ENCODE measurements around the gene CGNL1.
A peak's percentile ranks its signal among the peaks of the same experiment; 100 is the strongest.

The CGNL1 gene

DNA sequence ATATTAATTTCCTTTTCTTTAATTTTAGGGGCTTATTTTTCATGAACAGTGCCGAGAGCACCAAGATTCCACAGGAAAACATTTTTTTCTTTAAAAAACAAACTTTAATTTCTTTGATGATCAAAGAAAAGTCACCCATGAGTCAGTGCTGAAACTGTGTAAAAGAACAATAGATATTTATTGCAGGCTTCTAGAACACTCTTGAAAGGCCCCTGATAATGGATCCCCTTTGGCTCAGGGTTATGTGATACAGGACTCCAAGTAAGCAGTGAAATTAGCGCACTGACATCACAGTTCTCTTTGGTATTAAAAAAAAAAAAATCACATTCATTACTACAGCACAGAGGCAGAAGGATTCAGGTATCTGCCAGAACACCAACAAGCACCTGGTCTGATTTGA is 149.3 kb downstream of the CGNL1 start:
- DNase-seq (ENCODE audit: low read depth): no peak

DNA sequence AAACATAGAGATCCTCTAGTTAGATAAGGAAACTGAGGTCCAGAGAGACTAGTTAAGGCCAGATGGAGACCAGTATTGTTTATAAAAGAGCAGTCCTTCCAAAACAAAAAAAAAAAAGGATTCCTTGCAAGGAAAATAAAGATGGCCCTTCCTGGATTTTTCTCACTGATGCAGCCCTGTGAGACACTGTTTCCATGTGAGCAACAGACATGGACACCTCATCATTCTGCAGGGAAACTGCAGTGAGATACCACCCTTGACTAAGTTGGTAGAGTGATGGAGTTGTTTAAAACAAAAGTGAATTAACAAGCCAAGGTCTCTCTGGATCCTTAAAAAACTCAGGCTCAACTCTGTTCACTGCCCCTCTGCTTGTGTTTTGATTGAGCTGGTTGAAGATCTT is 149.8 kb downstream of the CGNL1 start:
- DNase-seq (ENCODE audit: low read depth): no peak

DNA sequence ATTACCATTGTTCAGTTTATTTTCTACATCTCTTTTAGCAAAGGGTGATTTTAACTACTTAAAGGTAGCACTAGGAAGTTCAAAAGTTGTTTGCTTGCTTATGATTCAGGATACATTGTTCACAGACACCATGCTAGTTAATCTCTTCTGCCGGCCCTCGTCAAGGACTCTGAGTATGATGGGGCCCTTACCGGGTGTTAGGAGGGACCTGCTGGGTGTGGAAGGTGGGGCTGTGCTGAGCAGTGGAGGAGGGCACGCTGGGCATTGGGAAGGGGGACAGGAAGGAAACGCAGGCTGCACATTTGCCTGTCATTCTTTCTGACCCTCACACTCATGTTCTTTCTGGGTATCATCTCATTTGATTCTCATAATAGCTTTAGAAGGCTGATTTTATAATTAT is 150.3 kb downstream of the CGNL1 start:
- DNase-seq (ENCODE audit: low read depth): no peak

DNA sequence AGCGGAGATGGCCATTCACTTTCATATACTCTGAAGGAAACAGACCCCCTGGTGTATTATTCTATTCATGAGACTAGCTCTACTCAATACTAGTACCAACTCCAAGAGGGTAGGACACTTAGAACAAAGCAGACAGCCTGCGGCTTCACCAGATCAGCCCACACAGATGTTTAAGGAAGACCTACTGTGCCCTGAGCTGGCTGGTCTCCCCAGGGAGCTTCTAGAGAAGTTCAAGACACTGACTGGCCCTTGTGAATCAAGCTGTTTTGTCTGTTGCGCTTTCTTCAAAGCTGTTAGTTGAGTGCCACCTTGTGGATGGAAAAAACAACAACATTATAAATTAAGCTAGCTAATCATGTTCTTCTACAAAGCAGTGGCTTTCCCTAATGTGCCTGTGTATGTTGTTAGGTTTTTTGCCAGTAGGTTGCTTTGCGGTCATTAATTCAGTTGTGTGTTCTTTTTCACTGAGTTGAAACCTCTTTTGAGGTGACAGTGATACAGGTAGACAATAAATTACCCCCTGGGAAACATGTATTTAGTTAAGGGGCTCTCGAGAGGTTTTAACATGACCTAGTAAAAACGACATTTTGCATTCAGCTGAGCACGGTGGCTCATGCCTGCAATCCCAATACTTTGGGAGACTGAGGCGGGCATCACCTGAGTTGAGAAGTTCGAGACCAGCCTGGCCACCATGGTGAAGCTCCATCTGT is 151.2 kb downstream of the CGNL1 start:
- peak; percentile 53 for DNase-seq (ENCODE audit: low read depth)

DNA sequence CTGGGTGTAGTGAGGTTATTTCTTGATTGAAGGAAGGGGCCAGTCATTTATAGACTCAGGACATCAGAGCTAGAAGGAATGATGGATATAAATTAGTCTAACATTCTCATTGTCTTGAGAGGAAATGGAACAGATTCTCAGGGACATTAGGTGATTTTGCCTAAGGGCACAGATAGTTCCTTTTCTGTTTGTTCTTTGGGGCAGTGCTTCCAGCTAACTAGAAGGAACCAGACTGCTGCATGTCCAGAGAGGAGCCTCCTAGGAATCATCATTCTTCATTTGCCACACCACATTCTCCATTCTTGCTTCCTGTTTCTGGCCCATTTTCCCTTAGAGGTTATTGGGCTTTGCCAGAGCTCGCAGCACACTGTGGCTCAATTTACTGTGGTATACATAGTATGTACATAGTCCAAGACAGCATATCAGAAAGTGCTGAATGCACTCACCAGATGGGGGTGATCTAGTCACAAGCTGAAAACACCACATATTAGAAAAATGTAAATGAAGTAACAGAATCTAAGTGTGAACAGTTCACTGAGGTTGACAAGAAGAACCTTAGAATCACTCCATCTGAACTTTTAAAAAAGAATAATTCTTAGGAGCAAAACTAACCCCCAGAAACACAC is 152.7 kb downstream of the CGNL1 start:
- DNase-seq (ENCODE audit: low read depth): no peak

DNA sequence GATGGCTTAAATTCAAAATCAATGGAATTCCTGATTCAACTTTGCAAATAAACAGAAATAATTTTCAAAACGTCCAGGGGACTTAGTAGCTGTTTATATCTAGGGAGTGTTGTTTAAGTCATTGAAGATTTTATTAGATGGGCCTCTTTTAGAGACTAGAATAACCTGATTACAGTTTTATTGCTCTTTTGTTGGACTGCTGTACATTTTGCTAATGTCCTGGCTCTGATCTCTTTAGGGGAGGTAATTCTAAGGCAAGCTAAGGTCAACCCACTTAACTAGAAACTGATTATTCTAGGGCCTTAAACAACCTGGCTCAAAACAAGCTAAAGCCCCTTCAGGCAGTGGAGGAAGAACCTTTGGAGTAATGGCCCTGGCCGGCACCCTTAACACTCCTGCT is 153.4 kb downstream of the CGNL1 start:
- DNase-seq (ENCODE audit: low read depth): no peak

DNA sequence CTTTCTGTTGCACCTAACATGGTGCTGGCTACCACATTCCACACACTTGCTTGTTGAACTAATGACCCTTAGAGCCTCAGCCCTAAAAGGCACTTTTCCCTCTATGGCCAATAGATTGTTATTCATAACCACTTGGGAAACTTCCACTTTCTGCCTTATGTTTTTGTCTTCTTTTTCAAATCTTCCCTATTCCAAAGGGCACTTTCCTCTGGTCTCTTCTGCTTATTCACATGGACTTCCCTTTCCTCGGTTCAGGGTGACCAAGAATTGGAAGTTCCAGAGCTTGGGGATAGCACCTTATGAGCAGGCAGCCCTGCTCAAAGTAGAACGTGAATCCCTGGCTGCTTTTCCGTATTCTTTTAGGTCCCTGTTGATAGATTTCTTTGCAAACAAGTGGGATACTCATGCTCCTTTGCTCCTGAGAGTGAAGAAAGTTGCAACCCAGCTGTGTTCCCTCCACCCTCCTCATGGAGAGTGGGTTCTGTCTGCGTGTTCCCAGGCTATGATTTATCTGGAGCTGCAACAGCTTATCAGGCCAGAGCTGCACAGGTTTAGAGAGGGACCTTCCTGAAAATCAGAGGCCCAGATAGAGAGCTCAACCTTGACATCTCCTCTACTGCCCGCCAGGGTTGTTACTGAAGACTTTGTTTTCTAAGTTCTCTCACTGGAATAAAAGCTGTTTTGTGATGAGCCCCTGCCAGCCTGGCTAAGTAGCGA is 156.6 kb downstream of the CGNL1 start:
- no peak for DNase-seq (ENCODE audit: low read depth)

DNA sequence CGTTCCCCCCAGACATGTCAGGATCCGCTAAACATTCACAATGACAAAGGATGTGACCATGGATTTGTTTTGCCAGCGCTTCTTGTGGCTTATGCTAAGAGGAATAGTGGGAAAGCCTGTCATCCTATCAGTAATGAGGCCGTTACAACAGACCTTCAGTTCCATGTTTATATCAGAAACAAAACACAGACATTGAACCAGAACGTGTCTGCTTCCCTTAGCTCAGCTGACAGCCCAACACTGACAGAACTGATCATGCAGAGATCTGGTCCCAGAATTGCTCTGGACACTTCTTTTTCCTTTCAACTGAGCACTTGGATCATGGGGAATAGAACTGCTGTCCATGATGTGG is 157.1 kb downstream of the CGNL1 start:
- DNase-seq (ENCODE audit: low read depth): no peak

DNA sequence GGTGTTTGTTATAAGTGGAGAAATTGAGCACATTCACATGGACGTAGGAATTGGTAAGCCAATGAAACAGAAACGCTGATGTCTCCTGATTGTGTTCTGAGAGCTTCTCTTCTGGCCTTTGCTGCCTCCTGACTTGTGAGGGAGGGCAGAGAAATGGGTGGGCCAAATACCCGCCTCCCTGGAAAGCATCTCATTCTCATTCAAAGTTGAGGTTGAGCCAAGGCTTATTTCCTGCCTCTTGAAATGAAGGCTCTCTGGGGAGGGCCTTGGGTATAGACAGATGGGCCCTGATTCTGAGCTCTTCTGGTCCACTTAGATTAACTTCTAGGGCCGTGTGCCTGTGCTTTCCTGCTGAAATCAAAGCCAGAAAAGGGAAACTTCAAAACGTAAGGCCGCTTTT is 158.0 kb downstream of the CGNL1 start:
- DNase-seq (ENCODE audit: low read depth): no peak

DNA sequence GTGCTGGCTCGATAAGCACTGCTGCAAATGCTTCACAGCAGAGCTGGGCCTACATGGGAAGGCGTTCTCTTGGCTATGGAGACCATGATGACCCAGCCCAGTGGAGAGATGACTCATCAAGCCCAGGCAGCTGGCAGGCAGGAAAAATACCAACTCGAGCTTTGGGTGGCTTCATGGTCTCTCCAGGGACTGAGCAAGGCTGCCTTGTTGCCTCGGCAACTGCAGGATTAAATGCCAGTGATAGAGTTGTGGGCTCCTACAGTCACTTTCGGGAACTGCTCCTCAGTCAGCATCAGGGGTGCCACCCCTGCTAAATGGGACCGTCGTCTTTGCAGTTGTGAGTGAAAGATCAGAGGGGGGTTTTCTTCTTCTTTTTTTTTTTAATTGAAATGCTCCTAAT is 160.8 kb downstream of the CGNL1 start:
- peak; percentile 85 for DNase-seq (ENCODE audit: low read depth)

DNA sequence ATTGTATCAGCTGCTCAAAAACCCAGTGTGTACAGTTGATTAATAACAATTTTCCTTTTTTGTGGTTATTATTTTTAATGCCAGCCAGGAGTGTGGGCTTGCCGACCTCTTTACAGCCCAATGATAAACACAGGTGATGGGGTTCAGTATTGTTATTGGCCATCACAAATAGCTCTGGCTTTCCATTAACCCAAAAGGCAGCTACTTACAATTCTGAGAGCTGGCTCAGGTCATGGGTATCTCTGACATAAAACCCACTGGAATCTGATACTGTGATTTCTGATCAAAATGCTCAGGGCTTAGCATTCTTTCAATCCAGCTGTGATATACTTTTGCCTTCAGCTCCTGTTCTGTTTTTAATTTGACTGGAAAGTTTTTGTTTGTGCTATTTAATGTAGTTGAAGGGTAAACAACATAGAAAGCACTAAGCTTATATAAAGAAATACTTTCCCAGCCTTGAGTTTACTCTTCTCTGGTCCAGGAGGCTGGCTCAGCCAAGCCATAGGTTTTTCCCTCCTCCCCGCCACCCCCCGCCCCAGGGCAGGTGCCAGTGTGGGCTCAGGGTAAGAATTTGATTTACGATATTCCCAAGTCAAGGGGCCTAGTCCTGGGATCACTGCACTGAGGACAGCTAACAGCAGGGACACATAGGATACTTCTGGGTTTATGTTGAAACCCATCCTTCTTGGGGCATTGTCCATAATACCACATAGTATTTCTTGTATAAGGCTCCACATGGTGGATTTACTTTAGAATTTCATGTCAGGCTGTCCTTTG is 161.4 kb downstream of the CGNL1 start:
- DNase-seq (ENCODE audit: low read depth): no peak

DNA sequence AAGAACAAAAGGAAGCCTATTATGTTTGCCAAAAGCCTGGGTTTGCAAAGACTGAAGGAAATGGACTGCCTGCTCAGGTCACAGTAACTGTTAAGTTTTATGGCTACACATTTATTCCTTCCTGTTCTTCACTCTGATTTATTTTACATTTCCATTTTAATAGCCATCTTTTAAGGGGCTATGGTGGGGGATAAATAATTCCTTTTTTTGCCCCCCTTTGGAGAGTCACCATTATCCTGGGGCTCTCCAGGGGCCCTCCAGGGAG is 161.9 kb downstream of the CGNL1 start:
- no peak for DNase-seq (ENCODE audit: low read depth)

DNA sequence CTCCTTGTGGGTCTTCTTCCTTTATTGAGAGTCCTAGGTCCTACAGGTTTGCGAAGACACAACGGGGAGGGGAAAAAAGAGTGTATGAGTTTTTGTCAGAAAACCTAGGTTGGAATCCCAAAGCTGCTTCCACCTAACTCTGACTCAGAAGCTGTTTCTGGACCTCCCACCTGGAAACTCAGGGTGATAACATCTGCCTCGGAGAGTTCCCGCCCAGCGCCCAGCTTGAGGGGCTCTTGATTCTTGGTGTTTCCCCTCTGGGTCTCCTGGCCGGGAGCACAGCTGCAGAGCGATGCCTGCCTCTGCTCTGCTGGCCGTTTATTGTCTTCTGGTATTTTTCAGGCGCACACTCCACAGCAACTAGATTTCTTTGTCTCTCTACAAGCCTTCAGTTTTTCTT is 162.5 kb downstream of the CGNL1 start:
- DNase-seq (ENCODE audit: low read depth): no peak

DNA sequence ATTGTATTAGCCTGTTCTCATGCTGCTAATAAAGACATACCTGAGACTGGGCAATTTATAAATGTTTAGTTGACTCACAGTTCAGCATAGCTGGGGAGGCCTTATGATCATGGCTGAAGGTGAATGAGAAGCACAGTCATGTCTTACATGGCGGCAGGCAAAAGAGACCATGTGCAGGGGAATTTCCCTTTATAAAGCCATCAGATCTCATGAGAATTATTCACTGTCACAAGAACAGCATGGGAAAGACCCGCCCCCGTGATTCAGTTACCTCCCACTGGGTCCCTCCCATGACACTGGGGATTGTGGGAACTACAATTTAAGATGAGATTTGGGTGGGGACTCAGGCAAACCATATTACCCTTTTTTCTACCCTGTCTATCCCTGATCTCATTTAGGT is 163.9 kb downstream of the CGNL1 start:
- no peak for DNase-seq (ENCODE audit: low read depth)

DNA sequence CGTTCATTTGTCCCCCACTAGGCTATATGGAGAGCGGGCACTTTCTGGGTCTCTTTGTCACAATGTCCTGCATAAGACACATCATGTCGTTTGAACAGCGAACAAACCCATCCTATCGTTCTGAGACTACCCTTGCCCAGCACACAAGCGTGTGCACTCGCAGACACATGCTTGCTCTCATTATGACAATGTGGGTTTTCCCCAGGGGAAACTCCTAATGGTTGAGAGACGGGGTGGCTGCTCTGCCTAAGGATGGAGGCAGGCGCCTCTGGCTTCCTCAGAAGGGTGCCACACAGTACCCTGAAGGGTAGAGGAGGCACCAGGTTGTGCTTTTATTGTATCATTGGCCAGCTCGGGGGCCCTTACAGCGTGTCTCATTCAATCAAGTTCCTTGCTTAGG is 164.4 kb downstream of the CGNL1 start:
- no peak for DNase-seq (ENCODE audit: low read depth)

DNA sequence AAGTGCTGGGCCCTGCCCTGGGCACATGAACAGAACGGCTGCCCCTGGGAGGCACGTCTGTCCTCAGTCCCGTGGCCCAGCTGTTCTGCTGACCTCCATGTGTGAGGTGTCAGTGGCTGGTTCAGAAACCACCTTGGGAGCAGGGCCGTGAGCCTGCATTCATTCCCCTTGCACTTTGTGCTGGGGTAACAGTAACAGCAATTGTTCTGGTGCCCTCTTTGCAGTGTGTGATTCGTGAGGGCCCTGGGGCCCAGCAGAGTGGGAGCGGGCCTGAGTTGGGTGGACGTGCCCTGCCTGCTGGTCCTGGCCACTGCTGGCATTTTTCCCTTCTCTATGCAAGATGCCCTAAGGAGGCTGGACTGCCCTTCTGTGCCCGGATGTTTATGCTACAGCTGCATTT is 165.0 kb downstream of the CGNL1 start:
- no peak for DNase-seq (ENCODE audit: low read depth)

DNA sequence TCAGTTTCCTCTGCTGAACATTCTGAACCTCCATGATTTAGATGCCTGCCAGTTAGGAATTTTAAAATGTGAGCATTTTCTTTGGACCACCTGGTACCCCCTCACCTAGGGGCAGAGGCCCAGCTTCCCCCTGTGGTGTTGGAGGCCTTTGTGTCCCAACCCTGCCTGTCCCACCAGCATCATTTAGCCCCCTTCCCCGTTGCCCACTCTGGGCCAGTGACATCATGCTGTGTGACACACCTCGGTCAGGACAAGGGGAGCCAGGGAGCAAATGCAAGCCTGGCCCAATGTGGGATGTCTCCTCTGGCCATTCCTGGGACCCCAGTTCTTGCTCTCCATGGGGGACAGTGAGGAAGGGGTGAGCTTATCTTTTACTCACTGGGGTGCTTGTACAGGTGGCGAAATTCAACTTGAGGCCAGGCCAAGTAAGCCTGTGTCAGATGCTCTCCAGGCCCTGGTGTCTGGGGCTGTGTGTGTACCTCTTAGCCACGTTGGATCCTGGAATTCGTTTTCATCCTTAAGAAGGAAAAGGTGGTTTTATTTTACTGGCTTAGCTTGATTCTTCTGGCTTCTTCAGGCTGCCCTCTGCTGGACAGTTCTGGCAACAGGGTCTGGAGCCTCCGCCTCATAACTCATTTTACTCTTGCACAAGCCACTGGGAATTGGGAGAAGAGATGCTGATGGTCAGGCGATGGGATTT is 165.7 kb downstream of the CGNL1 start:
- peak; percentile 30 for DNase-seq (ENCODE audit: low read depth)

DNA sequence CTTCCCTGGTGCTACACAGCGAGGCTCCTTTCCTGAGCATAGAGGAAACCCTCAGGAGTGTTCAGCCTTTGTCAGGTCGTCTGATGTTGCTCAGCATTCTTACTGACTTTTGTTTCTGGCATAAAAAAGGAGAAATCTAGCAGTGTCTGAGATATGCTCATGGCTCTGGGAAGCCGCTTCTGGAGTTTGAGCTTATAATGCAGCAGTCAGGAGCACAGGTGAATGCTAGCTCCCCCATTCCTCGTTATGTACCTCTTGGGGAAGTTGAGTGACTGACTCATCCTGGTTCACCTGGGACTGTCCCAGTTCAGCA is 166.2 kb downstream of the CGNL1 start:
- DNase-seq (ENCODE audit: low read depth): no peak

DNA sequence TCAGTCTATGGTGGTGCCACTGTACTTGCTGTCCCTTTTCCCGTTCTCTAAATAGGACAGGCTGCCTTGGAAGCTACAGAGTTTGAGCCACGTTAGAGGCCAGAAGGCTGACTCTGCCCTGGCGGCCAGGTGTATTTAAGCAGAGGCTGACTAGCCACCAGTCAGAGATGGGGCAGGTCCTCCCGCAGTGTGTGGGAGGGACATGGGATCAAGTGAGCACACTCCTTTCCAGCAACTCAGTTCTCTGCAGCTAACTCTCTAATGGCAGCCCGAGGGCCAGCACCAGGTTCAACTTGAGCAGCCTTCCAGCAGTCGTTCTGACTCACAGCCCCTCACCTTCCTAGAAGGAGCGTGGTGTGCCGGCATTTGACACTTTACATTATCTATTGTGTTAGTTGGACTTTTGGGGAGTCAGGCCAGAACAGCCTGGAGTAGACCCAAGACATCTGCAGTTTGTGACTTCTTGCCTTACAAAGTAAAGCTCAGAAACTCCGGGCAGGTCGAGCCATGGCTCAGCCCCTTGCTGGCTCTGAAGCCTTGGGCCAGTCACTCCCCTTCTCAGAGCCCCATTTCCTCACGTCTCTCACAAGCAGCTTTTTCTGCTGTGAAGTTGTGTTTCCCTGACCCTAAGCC is 168.7 kb downstream of the CGNL1 start:
- DNase-seq (ENCODE audit: low read depth): no peak

DNA sequence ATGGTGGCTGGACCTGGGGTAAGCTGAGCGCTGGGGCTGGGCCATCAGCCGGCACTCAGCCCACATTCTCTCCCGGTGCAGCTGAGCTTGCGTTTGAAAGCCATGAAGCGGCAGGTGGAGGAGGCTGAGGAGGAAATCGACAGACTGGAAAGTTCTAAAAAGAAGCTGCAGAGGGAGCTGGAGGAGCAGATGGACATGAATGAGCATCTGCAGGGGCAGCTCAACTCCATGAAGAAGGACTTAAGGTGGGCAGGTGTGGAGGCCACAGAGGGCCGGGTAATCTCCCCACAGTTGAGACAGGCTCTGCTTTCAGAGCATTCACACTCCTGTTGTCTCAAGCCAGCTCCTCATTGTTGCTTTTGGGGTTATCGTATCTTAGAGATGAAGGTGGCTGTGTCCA is 169.7 kb downstream of the CGNL1 start:
- DNase-seq (ENCODE audit: low read depth): no peak

DNA sequence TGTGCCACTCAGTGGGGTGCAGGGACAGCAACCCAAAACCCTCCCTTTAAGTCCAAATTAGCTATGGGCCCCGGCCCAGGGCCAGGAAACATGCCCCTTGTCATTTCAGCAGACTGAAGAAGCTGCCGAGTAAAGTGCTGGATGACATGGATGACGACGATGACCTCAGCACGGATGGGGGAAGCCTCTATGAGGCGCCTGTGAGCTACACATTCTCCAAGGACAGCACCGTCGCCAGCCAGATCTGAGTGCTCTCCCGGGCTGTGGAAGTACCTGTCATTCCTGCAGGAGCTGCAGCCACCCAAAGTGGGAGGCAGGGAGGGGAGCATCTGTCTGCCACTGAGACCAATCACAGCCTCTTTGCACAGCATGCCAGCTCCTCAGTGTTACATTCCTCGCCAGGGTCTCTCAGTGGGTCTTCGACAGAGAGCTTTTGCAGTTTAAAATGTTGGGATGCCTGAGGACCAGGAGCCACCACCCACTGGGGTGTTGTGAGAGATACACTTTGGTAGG is 171.0 kb downstream of the CGNL1 start:
- no peak for DNase-seq (ENCODE audit: low read depth)

DNA sequence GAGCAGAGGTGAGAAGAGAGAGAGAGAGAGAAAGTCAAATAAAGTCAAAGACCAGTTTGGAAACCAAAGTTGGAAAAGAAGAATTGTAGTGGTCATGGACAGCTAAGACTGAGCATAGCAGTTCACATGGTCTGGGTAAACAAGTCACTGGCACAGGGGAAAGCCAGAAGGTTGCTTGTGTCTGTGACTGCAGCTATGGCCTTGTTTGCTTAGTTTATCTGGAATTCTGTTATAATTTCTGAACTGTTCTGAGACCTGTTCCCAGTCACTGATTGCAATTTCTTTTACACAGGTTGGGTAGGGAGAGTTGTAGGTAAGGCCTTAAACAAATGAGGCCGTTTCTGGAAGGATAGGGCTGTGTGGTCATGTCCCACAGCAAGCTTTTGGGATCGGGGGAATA is 172.0 kb downstream of the CGNL1 start:
- no peak for DNase-seq (ENCODE audit: low read depth)
